Fibroblast of lung (primary cell): ENCODE results near the gene GFER.

Experiments
- EZH2 ChIP-seq: IDR thresholded peaks from 2 replicates; pipeline ENCODE4 v1.5.1; 2012; ENCODE audit warnings: low read length, control low read depth, mild to moderate bottlenecking; ENCODE audit errors: missing control alignments
- TF ChIP-seq, protein P1 (sequence below), 2 donors: IDR thresholded peaks in 1 of 2; conservative IDR thresholded peaks in 1 of 2; 1 replicate in 1 of 2; 2 replicates in 1 of 2; pipeline ENCODE4 v1.5.1; 2011 to 2012; ENCODE audit warnings: low read length in 2 of 2, control low read depth in 1 of 2, inconsistent platforms in 1 of 2, low read depth in 1 of 2, mild to moderate bottlenecking in 1 of 2

DNA sequence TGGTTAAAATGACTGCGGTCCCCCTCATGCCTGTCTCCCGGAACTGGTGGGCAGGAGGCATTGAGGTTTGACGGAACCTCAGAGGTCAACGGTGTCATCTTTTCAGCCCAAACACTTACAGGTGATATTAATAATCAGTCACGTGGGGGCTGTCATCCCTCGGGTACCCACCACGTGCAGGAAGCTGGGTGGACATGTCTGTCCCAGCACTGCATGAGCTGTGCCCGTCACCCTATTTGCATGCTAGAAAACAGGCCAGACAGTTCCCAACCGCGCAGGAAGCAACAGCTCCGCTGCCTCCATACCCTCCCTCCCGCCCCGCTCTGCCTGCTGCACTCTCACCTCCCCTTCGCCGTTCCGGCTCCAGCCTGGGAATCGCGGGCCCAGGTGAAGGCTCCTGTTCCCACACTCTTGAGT lies 7.2 kb downstream of the GFER start:
- TF ChIP-seq EZH2, result peak; percentile 41
- TF ChIP-seq, protein P1, sequence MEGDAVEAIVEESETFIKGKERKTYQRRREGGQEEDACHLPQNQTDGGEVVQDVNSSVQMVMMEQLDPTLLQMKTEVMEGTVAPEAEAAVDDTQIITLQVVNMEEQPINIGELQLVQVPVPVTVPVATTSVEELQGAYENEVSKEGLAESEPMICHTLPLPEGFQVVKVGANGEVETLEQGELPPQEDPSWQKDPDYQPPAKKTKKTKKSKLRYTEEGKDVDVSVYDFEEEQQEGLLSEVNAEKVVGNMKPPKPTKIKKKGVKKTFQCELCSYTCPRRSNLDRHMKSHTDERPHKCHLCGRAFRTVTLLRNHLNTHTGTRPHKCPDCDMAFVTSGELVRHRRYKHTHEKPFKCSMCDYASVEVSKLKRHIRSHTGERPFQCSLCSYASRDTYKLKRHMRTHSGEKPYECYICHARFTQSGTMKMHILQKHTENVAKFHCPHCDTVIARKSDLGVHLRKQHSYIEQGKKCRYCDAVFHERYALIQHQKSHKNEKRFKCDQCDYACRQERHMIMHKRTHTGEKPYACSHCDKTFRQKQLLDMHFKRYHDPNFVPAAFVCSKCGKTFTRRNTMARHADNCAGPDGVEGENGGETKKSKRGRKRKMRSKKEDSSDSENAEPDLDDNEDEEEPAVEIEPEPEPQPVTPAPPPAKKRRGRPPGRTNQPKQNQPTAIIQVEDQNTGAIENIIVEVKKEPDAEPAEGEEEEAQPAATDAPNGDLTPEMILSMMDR (conservative IDR thresholded peaks at IDR 0.05 in 1 of 2, IDR thresholded peaks at IDR 0.05 in 1 of 2; ENCODE audit: low read depth in 1 of 2, low read length in 2 of 2), result no peak
